Stimulated activated CD8-positive, alpha-beta memory T cell treated with anti-CD3 and anti-CD28 coated beads, Interleukin-4, amount 100 ng/mL, for 24 hours (primary cell): Measurements from ENCODE around the gene KCNK10.
A peak's percentile ranks its signal among the peaks of the same experiment; 100 is the strongest.

ENCODE experiments used
- DNase-seq: peaks from one replicate; pipeline ENCODE4 v3.0.0-alpha.2; 2020; ENCODE audit warnings: low read depth

The KCNK10 gene

DNA sequence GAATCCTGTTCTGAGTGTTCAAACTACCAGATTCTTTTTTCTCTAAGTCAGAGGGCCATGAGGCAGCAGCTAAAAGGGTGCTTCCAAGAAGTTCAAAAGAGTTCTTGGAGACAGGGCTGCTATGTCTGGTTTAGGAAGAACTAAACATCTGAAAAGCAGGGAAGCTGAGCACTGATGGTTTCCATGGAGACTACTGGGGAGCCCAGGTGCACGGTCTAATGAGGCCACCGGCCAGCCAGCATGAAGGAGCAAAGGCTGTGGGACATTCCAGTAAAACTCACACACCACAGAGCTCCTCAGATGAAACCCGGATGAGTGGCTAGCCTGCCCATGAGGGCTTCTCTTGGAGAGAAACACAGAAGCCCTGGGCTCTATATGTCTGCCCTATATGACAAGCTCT lies 97.3 kb downstream of the KCNK10 start:
- no peak for DNase-seq

DNA sequence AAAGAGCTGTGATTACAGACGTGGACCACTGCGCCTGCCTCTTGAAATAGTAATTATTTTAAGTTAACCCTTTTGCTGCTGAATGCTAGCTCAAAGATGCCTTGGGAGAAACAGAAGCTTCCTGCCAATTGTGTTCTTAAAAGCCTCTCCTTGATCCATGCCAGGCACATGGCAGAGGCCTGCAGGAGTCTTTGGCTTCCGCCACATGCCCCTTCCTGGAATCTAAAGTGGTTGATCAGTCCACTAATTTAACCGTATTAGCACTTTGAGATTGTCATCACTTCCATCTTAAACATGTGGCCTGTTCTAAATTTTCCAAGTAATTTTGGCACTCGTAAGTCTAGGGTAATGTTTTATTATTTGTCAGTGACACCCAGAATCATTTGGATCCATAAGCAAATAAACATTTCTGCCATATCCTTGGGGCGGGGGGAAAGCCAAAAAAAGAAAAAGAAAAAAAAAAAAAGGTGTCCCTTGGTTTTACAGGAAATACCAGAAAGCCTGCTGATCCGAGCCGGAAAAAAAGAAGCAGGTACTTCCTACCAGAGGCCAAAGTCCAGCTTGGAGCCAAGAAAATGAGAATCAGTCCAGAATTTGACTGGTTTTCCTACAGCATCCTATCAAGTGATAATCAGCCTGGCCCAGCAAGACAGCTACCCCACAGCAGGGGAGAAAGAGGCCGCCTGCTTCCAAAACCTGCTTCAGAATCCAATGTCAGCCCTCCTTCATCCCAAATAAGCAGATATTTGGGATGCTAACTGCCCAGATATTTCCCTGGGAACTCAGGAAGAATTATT lies 104.8 kb downstream of the KCNK10 start:
- DNase-seq: no peak

GRCh38 chr14:88212691-88213090 lies 110.4 kb downstream of the KCNK10 start:
- DNase-seq: no peak

GRCh38 chr14:88210426-88210825 lies 112.6 kb downstream of the KCNK10 start:
- DNase-seq: no peak

GRCh38 chr14:88209273-88209672 lies 113.8 kb downstream of the KCNK10 start:
- DNase-seq: no peak

- DNase-seq: no peak
Measured at GRCh38 chr14:88208858-88209257, 114.2 kb downstream of the KCNK10 start.

- no peak for DNase-seq
Measured at GRCh38 chr14:88204221-88204620, 118.8 kb downstream of the KCNK10 start.

- no peak for DNase-seq
Measured at GRCh38 chr14:88203291-88203690, 119.8 kb downstream of the KCNK10 start.

DNA sequence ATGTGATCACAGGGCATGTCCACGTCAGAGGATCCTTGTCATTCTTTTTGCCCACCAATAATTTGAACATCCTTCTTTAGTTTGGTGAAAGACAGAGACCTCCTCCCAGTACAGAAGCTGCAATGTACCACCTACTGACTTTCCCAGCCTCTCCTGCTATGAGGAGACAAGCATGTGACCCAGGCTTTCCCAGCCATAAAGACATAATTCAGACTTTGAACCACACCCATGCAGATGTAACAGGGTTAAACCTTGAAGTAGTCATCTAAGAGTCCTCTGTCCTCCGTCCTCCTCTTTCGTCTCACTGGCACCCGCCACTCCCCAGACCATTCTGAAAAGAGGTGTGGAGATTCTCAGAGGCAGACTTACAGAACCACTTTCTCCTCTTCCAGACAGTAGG lies 120.8 kb downstream of the KCNK10 start:
- no peak for DNase-seq

- no peak for DNase-seq
Measured at GRCh38 chr14:88201851-88202250, 121.2 kb downstream of the KCNK10 start.

DNA sequence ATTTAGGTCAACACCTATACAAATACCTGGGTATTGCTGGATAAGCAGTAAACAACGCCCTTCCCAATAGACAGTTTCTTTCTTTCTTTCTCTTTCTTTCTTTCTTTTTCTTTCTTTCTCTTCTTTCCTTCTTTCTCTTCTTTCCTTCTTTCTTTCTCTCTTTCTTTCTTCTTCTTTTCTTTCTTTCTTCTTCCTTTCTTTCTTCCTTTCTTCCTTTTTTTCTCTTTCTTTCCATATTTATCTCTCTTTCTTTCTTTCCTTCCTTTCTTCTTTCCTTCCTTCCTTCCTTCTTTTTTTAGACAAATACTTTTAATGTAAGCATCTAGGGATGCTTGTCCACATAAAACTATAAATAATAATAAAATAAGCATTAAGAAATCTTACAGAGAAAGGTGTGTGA lies 123.2 kb downstream of the KCNK10 start:
- DNase-seq: no peak

GRCh38 chr14:88198446-88198845 lies 124.6 kb downstream of the KCNK10 start:
- no peak for DNase-seq

DNA sequence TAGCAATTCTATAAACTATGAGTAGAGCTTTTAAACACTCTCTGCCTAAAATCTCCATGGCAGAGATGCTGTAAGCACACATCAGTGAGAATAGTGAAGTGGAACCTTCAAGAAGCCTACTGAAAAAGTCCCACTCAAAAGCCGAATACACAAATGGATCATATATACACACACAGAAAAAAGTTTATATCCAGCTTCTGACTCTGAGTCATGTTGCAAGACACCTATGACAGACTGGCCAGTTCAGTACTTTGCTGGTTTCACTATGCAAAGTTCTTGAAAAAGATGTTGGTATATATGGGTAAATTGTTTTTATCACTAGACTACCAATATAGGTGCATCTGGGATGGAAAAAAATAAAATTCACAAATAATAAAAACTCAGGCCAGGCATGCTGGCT lies 126.1 kb downstream of the KCNK10 start:
- DNase-seq: no peak

DNA sequence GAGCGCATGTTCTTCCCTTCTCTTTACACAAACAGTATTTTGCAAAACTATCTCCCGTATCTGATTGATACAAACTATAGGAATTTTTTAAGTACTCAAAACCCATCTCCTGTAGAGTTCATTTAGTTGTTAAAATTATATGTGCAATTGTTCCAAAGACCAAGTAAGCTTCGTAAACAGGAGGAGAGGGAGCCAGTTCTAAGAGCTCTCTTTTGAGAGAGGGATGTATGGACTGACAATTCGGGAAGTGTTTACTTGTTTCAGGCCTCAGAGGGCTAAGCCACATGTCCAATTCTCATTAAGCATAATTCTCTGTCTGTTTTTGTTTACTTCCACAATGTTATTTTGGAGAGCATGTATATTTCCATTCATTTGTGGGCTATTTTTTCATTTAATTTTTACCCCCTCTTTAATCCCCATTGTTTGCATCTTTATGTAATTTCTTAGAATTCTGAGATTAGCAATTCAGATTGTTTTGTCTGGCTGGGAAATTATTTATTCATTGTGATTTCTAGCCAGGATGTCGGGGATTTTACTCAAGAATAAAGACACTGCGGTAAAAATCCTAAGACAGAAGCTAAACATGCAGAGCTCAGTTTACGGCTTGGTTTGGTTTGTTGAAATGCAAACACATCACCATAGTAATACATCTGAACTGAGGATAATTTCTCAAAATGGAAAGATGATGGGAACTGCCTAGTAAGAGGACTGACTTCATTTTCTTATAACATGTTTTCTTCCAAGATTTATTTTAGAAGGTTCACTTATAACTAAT lies 126.8 kb downstream of the KCNK10 start:
- DNase-seq: no peak

GRCh38 chr14:88195676-88196075 lies 127.4 kb downstream of the KCNK10 start:
- no peak for DNase-seq

DNA sequence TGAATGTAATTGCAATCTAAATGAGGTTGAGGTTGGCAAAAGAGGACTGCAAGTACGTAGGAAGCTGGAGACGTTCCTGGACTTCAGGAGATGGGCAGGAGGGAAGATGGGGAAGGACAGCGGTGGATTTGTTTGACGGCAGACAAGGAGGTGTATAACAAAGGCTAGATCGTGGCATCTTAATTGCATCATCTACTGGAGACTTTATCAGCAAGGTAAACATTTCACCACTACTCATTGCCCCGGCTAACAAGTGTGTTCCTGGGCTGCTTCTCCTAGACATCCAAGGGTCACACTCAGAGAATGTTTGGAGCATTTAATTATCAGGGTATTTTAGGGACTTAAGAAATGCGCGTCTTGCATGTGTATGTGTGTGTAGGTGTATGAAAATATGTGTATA lies 128.5 kb downstream of the KCNK10 start:
- no peak for DNase-seq

- no peak for DNase-seq
Measured at GRCh38 chr14:88191605-88192004, 131.5 kb downstream of the KCNK10 start.

DNA sequence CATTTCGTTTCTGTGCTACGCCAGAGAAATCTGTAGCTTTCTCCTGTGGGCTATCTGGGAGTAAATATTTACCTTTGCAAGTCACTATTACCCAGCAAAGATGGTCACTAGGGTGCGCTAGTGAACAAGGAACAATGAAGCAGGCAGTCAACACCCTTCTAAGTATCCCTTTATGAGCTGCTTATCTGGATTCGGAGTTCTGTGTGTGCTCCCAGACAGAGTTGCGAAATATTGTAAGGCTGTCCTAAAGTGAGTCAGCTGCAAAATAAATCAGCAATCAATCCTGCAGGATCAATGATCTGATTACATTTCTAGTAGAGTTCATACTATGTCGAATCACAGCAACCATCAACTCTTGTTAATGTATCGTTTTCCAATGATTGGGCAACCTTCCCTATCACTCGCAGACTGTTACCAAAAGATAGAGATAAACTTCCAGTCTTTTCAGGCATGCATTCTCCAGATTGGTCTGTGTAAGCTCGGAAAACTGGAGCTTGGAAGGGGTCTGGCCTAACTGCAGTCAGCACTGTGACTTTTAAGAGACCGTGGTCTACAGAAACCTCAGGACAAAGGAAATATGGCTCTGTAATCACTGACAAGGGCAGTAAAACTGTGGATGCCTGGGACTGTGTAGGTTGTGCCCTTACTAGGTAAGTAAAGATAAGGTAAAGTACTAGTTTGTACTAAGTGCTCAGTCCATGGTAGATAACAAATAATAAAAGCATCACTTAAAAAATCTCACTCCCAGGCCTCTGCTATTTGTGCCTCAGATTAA lies 133.5 kb downstream of the KCNK10 start:
- peak; percentile 19 for DNase-seq

GRCh38 chr14:88188745-88189416 lies 134.2 kb downstream of the KCNK10 start:
- no peak for DNase-seq

DNA sequence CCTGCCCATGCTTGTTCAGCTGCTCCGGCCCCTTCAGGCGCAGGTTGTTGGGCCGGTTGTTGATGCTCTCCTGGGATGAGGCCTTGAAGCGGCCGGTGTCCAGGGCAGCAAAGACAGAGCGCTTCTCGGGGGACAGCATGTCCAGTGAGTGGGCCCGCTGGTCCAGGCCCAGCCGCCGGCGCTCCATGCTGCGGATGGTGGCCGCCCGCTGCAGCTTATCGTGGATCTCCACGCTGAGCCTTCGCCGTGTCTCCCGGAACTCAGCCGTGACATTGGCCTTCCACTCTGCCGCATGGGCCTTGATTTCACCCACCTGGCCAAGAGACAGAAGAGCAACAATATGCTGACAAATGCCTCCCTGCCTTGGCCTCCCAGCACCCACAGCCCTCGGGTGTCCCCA lies 137.2 kb downstream of the KCNK10 start:
- no peak for DNase-seq

GRCh38 chr14:88184956-88185355 lies 138.1 kb downstream of the KCNK10 start:
- DNase-seq: no peak

DNA sequence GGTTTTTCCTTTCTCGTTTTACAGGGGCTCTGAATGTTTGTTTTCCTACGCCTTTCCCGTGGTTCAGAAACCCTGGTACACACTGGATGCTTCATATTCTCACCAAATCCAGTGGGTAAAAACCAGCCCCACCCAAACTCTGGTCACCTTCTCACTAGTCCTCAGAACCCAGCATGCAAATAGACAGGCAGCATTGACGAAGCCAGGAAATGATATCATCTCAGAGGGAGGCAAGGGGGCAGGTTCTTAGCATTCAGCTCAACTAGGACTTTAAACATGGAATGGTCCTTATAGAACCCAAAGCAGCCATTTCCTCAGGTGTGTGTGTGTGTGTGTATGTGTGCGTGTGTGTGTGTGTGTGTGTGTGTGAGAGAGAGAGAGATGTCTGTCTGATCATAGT lies 142.0 kb downstream of the KCNK10 start:
- DNase-seq: no peak
